ENCODE results near the gene P2RY2.
"Not testable (repeated sequence)": the region's sequence is repeated elsewhere in the genome, so short reads cannot be mapped to it uniquely, and the experiment has no call there.

P2RY2 gene

GRCh38 chr11:73229896-73230875 lies 12.1 kb downstream of the P2RY2 start:
- no peak for DNase-seq

- DNase-seq: no peak
These were observed 12.8 kb downstream of the P2RY2 start for GRCh38 chr11:73230931-73231330.

- DNase-seq: not testable (repeated sequence)
These were observed 14.4 kb downstream of the P2RY2 start for GRCh38 chr11:73232487-73232886.

GRCh38 chr11:73233211-73233610 lies 15.1 kb downstream of the P2RY2 start:
- DNase-seq: no peak

GRCh38 chr11:73233692-73234470 lies 15.8 kb downstream of the P2RY2 start:
- DNase-seq: no peak

- no peak for DNase-seq
These were observed 16.5 kb downstream of the P2RY2 start for GRCh38 chr11:73234471-73235181.

GRCh38 chr11:73235236-73235786 lies 17.2 kb downstream of the P2RY2 start:
- no peak for DNase-seq

GRCh38 chr11:73236205-73236765 lies 18.2 kb downstream of the P2RY2 start:
- no peak for DNase-seq

GRCh38 chr11:73236854-73237253 lies 18.8 kb downstream of the P2RY2 start:
- DNase-seq: no peak

- DNase-seq: no peak
These were observed 19.6 kb downstream of the P2RY2 start for GRCh38 chr11:73237471-73238290.

GRCh38 chr11:73239111-73239521 lies 21.0 kb downstream of the P2RY2 start:
- no peak for DNase-seq

GRCh38 chr11:73239571-73240189 lies 21.6 kb downstream of the P2RY2 start:
- DNase-seq: no peak

- no peak for DNase-seq
These were observed 22.2 kb downstream of the P2RY2 start for GRCh38 chr11:73240190-73240781.

GRCh38 chr11:73241300-73241699 lies 23.2 kb downstream of the P2RY2 start:
- no peak for DNase-seq

- peak; percentile 56 for DNase-seq
These were observed 24.4 kb downstream of the P2RY2 start for GRCh38 chr11:73242251-73243092.

GRCh38 chr11:73243093-73243485 lies 25.0 kb downstream of the P2RY2 start:
- no peak for DNase-seq

- no peak for DNase-seq
These were observed 26.6 kb downstream of the P2RY2 start for GRCh38 chr11:73244589-73245240.

GRCh38 chr11:73245461-73245860 lies 27.4 kb downstream of the P2RY2 start:
- DNase-seq: no peak

- DNase-seq: no peak
These were observed 28.2 kb downstream of the P2RY2 start for GRCh38 chr11:73246303-73246702.

Data from activated CD4-positive, alpha-beta T cell treated with anti-CD3 and anti-CD28 coated beads for 1 hour (primary cell).